ENCODE data around the gene FCHO1.
"Not testable (repeated sequence)": the region's sequence is repeated elsewhere in the genome, so short reads cannot be mapped to it uniquely, and the experiment has no call there.

The FCHO1 gene

DNA sequence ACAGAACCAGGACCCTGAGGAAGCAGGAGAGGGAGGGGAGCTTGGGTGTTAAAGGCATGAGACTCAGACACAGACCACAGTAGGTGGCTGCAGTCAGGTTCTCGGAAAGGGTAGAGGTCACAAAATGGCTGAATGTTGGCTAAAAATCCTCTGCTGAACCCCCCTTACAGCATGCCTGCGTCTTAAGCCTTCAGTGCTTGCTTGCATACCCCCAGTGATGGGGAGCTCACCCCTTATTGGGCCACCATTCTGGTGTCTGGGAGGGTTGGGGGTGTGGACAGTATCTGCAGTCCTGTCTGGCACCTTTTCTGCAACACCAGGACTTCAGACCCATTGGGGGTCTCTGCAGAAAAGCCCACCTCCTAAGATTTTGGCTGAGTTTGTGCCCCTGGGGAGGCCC, 29.5 kb downstream of the FCHO1 start:
- no peak overlapping the region for H3K4me3 Mint-ChIP-seq
- H3K4me1 Mint-ChIP-seq (ENCODE audit: low read depth), result peaks cover 8% of the 10 kb centered on the region
- H3K9me3 Mint-ChIP-seq, result no peaks in the 10 kb centered on the region
- peaks cover 26% of the 10 kb centered on the region for H3K36me3 Mint-ChIP-seq (ENCODE audit: low read depth)
- no peak overlapping the region for H3K27ac Mint-ChIP-seq
- no peaks in the 10 kb centered on the region for H3K27me3 Mint-ChIP-seq (ENCODE audit: low read depth)
- DNase-seq (ENCODE audit: low spot score), result no peak

DNA sequence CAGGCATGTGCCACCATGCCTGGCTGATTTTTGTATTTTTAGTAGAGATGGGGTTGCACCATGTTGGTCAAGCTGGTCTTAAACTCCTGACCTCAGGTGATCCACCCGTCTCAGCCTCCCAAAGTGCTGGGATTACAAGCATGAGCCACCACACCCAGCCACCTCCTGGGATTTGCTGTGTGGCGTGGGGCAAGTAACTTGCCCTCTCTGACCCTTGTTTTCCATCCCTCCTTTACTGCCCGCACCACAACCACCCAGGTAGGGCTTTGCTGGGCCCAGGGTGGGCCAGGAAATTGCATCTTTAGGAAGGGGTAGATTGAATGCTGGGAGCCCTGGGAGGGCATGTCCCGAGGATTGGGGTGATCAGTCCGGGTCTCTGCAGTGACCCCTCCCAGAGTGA, 32.4 kb downstream of the FCHO1 start:
- not testable (repeated sequence) for DNase-seq (ENCODE audit: low spot score); H3K4me3 Mint-ChIP-seq; H3K27me3 Mint-ChIP-seq (ENCODE audit: low read depth); H3K27ac Mint-ChIP-seq; H3K4me1 Mint-ChIP-seq (ENCODE audit: low read depth); H3K9me3 Mint-ChIP-seq
- peaks cover 29% of the 10 kb centered on the region for H3K36me3 Mint-ChIP-seq (ENCODE audit: low read depth)

GRCh38 chr19:17784201-17785008, 33.1 kb downstream of the FCHO1 start:
- H3K36me3 Mint-ChIP-seq (ENCODE audit: low read depth), result peaks cover 35% of the 10 kb centered on the region
- peak; percentile 49 for DNase-seq (ENCODE audit: low spot score)
- peaks cover 5% of the 10 kb centered on the region for H3K4me1 Mint-ChIP-seq (ENCODE audit: low read depth)
- H3K9me3 Mint-ChIP-seq, result no peaks in the 10 kb centered on the region
- H3K27me3 Mint-ChIP-seq (ENCODE audit: low read depth), result no peaks in the 10 kb centered on the region
- H3K4me3 Mint-ChIP-seq, result no peak overlapping the region
- no peak overlapping the region for H3K27ac Mint-ChIP-seq

DNA sequence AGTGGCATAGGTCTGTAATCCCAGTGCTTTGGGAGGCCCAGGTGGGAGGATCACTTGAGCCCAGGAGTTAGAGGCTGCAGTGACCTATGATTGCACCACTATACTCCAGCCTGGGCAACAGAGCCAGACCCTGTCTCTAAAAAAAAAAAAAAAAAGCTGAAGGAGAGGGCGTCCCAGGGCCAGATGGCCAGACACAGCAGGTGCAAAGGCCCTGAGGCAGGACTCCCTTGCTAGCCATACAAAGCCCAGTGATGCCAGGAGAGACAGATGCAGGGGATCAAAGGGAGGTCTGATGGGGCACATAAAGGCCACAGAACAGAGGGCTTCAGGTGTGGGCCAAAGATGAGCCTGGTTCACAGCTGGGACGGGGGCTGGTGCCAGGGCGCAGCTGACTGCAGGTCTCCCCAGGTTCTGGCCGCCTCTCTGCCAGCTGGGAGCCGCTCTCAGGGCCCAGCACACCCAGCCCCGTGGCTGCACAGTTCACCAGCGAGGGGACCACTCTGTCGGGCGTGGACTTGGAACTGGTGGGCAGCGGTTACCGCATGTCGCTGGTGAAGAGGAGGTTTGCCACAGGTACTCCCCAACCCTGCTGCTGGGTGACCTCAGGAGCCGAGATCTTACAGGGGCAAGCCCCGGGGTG, 36.1 kb downstream of the FCHO1 start:
- no peak overlapping the region for H3K4me3 Mint-ChIP-seq
- no peaks in the 10 kb centered on the region for H3K27me3 Mint-ChIP-seq (ENCODE audit: low read depth)
- H3K9me3 Mint-ChIP-seq, result no peaks in the 10 kb centered on the region
- no peak overlapping the region for H3K27ac Mint-ChIP-seq
- H3K36me3 Mint-ChIP-seq (ENCODE audit: low read depth), result peaks cover 31% of the 10 kb centered on the region
- DNase-seq (ENCODE audit: low spot score), result no peak
- H3K4me1 Mint-ChIP-seq (ENCODE audit: low read depth), result peaks cover 8% of the 10 kb centered on the region

DNA sequence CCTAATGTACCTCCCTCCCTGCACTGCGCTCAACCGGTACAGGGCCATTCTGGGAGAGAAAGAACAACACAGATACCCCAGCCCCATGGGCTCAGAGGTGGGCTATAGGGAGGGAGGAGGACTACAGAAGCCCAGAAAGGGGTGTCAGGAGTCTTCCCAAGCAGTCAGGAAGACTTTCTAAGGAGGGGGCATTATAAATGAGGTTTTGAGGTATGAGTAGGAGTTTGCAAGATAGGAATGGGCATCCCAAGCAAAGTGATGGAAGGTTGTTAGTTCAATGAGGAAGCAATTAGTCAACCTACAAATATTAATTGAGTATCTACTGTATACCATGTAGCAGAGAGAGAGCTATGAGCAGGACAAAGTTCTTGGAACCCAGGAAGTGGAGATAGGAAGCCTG, 37.4 kb downstream of the FCHO1 start:
- peaks cover 8% of the 10 kb centered on the region for H3K4me1 Mint-ChIP-seq (ENCODE audit: low read depth)

DNA sequence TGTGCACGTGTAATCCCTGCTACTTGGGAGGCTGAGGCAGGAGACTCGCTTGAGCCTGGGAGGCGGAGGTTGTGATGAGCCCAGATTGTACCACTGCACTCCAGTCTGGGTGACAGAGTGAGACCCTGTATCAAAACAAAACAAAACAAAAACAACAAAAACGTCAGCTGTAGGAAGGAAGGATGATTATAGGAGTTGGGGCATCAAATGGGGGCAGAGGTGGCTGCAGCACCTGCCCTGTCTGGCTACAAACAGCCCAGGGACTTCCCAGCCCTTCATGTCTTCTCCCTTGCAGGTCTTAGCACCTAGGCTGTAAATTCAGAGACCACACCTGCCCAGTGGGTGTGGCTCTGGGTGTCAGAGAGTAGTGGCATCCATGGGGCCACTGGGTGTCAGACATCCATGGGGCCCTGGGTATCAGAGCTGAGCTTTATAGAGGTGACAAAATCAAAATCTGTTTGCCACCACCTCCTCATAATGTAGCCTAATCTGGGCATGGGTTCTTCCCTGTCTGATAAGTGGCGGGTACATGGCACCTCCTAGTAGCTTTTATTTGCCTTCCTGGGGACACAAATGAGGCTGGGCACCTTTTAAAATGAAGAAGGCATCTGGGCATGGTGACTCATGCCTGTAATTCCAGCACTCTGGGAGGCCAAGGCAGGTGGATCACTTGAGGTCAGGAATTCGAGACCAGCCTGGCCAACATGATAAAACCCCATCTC, 38.9 kb downstream of the FCHO1 start:
- Mint-ChIP-seq H3K4me1 (ENCODE audit: low read depth) (peaks cover 5% of the 10 kb centered on the region), H3K36me3 (ENCODE audit: low read depth) (peaks cover 22% of the 10 kb centered on the region), H3K27ac (no peak overlapping the region), H3K4me3 (no peak overlapping the region), H3K9me3 (no peaks in the 10 kb centered on the region), H3K27me3 (ENCODE audit: low read depth) (peaks cover 13% of the 10 kb centered on the region)
- no peak for DNase-seq (ENCODE audit: low spot score)

More for the DNA sequence above, 37.4 kb downstream of the FCHO1 start:
- no peak for DNase-seq (ENCODE audit: low spot score)
- H3K9me3 Mint-ChIP-seq, result no peaks in the 10 kb centered on the region
- H3K27me3 Mint-ChIP-seq (ENCODE audit: low read depth), result peaks cover 1% of the 10 kb centered on the region
- H3K36me3 Mint-ChIP-seq (ENCODE audit: low read depth), result peaks cover 29% of the 10 kb centered on the region
- no peak overlapping the region for H3K4me3 Mint-ChIP-seq
- no peak overlapping the region for H3K27ac Mint-ChIP-seq

DNA sequence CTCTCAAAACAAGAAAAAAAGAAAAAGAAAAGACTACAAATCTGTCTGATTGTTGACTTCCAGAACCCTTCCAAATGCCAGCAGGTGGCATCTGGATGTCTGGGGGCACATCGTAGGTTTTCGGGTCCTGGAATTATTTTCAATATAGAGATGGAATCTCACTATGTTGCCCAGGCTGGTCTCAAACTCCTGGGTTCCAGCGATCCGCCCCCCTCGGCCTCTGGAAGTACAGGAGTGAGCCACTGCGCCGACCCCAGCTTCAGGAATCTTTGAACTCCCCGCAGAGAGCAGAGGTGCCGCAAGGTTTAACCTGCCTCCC, 43.1 kb downstream of the FCHO1 start:
- Mint-ChIP-seq H3K9me3 (no peaks in the 10 kb centered on the region), H3K4me3 (no peak overlapping the region), H3K4me1 (ENCODE audit: low read depth) (peaks cover 3% of the 10 kb centered on the region), H3K36me3 (ENCODE audit: low read depth) (no peaks in the 10 kb centered on the region), H3K27me3 (ENCODE audit: low read depth) (peaks cover 21% of the 10 kb centered on the region), H3K27ac (no peak overlapping the region)
- no peak for DNase-seq (ENCODE audit: low spot score)

- peaks cover 3% of the 10 kb centered on the region for H3K4me1 Mint-ChIP-seq (ENCODE audit: low read depth)
Observed at GRCh38 chr19:17794731-17795494, 43.6 kb downstream of the FCHO1 start, which contains the start of gene B3GNT3. TSS of gene B3GNT3 (plus strand) at chr19:17795138. CDS start at chr19:17807808, 12,670 bp downstream.

GRCh38 chr19:17795495-17795856, 44.2 kb downstream of the FCHO1 start:
- H3K27me3 Mint-ChIP-seq (ENCODE audit: low read depth), result peaks cover 21% of the 10 kb centered on the region
- no peaks in the 10 kb centered on the region for H3K36me3 Mint-ChIP-seq (ENCODE audit: low read depth)
- no peak overlapping the region for H3K27ac Mint-ChIP-seq
- peaks cover 3% of the 10 kb centered on the region for H3K4me1 Mint-ChIP-seq (ENCODE audit: low read depth)
- DNase-seq (ENCODE audit: low spot score), result no peak
- no peaks in the 10 kb centered on the region for H3K9me3 Mint-ChIP-seq
- H3K4me3 Mint-ChIP-seq, result no peak overlapping the region

More at GRCh38 chr19:17794731-17795494, 43.6 kb downstream of the FCHO1 start, which contains the start of gene B3GNT3:
- Mint-ChIP-seq H3K9me3 (no peaks in the 10 kb centered on the region), H3K27me3 (ENCODE audit: low read depth) (peaks cover 21% of the 10 kb centered on the region), H3K36me3 (ENCODE audit: low read depth) (no peaks in the 10 kb centered on the region), H3K27ac (no peak within 1 kb of the TSS), H3K4me3 (no peak within 1 kb of the TSS)
- DNase-seq (ENCODE audit: low spot score), result no peak

GRCh38 chr19:17796013-17796837, 44.9 kb downstream of the FCHO1 start:
- no peaks in the 10 kb centered on the region for H3K36me3 Mint-ChIP-seq (ENCODE audit: low read depth)
- H3K4me1 Mint-ChIP-seq (ENCODE audit: low read depth), result peaks cover 3% of the 10 kb centered on the region

DNA sequence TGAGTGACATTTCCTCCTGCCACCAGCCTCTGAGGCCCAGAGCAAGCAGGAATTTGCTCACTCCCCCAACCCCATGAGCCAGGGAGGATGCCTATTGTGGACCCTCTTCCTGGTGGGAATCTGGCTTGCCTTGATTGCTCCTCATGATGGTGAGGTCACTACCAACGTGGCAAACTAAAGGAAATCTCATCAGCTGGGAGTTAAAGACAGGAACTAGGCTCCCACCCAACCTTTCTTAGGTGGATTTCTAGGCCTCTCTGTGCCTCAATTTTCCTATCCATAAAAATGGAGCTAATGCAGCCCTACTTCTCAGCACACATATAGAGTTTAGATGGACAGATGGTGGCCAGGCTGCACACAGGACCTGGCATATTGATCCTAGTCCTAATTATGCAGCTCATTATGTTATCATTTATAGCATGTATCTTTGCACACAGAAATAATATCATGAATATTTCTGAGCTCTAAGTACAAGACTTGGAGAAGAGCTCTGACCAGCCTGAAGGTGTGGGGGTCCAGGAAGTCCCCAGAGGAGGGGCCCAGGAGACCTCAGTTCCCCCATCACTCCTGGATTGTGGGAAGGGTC, 45.7 kb downstream of the FCHO1 start:
- no peak overlapping the region for H3K27ac Mint-ChIP-seq
- no peaks in the 10 kb centered on the region for H3K9me3 Mint-ChIP-seq
- H3K4me1 Mint-ChIP-seq (ENCODE audit: low read depth), result no peaks in the 10 kb centered on the region
- H3K27me3 Mint-ChIP-seq (ENCODE audit: low read depth), result peaks cover 21% of the 10 kb centered on the region
- H3K4me3 Mint-ChIP-seq, result no peak overlapping the region
- no peaks in the 10 kb centered on the region for H3K36me3 Mint-ChIP-seq (ENCODE audit: low read depth)
- no peak for DNase-seq (ENCODE audit: low spot score)

More at GRCh38 chr19:17796013-17796837, 44.9 kb downstream of the FCHO1 start:
- Mint-ChIP-seq H3K27me3 (ENCODE audit: low read depth) (peaks cover 21% of the 10 kb centered on the region), H3K4me3 (no peak overlapping the region), H3K9me3 (no peaks in the 10 kb centered on the region), H3K27ac (no peak overlapping the region)
- DNase-seq (ENCODE audit: low spot score), result no peak

- Mint-ChIP-seq H3K4me3 (no peak overlapping the region), H3K27ac (no peak overlapping the region)
- peak; percentile 55 for DNase-seq (ENCODE audit: low spot score)
Observed at GRCh38 chr19:17797424-17798201, 46.3 kb downstream of the FCHO1 start.

More at GRCh38 chr19:17797424-17798201, 46.3 kb downstream of the FCHO1 start:
- no peaks in the 10 kb centered on the region for H3K36me3 Mint-ChIP-seq (ENCODE audit: low read depth)
- H3K27me3 Mint-ChIP-seq (ENCODE audit: low read depth), result peaks cover 26% of the 10 kb centered on the region
- peaks cover 4% of the 10 kb centered on the region for H3K4me1 Mint-ChIP-seq (ENCODE audit: low read depth)
- H3K9me3 Mint-ChIP-seq, result no peaks in the 10 kb centered on the region

Data from T-helper 2 cell treated with Interferon-gamma antibody and Interleukin-4, amounts not matched to agents 5 μg/mL and 100 μg/mL, for 36 hours (primary cell).